ENCODE data around the gene HIVEP3.

- TF ChIP-seq, protein P1, sequence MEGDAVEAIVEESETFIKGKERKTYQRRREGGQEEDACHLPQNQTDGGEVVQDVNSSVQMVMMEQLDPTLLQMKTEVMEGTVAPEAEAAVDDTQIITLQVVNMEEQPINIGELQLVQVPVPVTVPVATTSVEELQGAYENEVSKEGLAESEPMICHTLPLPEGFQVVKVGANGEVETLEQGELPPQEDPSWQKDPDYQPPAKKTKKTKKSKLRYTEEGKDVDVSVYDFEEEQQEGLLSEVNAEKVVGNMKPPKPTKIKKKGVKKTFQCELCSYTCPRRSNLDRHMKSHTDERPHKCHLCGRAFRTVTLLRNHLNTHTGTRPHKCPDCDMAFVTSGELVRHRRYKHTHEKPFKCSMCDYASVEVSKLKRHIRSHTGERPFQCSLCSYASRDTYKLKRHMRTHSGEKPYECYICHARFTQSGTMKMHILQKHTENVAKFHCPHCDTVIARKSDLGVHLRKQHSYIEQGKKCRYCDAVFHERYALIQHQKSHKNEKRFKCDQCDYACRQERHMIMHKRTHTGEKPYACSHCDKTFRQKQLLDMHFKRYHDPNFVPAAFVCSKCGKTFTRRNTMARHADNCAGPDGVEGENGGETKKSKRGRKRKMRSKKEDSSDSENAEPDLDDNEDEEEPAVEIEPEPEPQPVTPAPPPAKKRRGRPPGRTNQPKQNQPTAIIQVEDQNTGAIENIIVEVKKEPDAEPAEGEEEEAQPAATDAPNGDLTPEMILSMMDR (IDR thresholded peaks at IDR 0.05): no peak
- no peak for TF ChIP-seq POLR2A (IDR thresholded peaks at IDR 0.05)
Measured at GRCh38 chr1:41745022-41745421, 173.7 kb downstream of the HIVEP3 start.

Measured in esophagus squamous epithelium (tissue), 4 donors.